GM21737 (cell line): Measurements from ENCODE around the gene DRD2.

Source experiments
- ATAC-seq: cut with Tn5 transposase; IDR thresholded peaks from one replicate; pipeline ENCODE4 v1.9.1; 2021; ENCODE audit warnings: mild to moderate bottlenecking, moderate library complexity; ENCODE audit not compliant: unreplicated experiment

Gene DRD2

GRCh38 chr11:113377681-113378412 lies 97.4 kb downstream of the DRD2 start:
- ATAC-seq, result no peak

GRCh38 chr11:113376156-113376555 lies 99.0 kb downstream of the DRD2 start:
- no peak for ATAC-seq

- ATAC-seq, result no peak
These were observed 99.8 kb downstream of the DRD2 start for GRCh38 chr11:113375402-113375801.

DNA sequence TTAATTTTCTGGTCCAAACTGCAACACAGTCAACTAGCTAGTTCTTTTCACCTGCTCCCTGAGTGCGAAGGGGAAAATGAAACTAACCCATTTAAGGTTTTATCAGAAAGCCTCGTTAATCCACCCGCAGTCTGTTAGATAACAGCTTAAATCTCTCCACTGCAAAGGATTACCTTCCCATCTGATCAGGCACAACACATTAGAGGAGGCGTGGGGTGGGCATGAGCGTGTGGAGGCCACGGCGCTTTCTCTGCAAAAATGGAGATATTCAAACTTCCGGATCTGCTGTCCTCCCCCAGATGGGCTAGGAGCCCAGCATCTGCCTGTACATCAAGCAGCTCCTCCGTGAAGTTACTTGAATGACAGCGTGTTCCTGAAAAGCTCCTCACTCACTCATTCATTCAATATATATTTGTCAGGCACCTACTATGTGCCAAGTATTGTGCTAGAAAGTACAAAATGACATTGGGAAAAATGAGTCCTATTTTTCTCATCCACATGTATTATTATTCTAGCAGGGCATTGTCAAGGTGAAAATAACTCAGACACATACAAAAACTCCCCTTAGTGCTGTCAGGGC lies 101.1 kb downstream of the DRD2 start:
- ATAC-seq, result no peak

GRCh38 chr11:113373306-113373705 lies 101.9 kb downstream of the DRD2 start:
- no peak for ATAC-seq

GRCh38 chr11:113372309-113372708 lies 102.9 kb downstream of the DRD2 start:
- no peak for ATAC-seq

- ATAC-seq, result no peak
These were observed 104.6 kb downstream of the DRD2 start for GRCh38 chr11:113370634-113371033.

DNA sequence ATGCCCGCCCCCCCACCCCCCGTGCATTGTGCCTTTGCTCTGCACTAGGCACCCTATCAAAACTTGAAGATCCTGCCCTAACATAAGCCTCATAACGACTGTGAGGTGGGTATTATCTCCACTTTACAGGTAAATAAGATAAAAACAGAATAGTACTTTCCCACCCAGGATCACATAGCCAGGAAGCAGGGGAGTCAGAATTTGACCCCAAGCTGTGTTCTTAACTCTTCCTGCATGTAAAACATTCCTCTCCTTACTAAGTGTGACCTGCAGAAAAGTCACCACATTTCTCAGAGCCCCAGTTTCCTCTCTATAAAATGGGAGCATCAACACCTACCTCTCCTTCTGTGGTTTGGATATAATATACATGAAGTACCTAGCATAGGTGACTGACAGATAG lies 105.8 kb downstream of the DRD2 start:
- no peak for ATAC-seq

GRCh38 chr11:113365895-113366294 lies 109.3 kb downstream of the DRD2 start:
- no peak for ATAC-seq

DNA sequence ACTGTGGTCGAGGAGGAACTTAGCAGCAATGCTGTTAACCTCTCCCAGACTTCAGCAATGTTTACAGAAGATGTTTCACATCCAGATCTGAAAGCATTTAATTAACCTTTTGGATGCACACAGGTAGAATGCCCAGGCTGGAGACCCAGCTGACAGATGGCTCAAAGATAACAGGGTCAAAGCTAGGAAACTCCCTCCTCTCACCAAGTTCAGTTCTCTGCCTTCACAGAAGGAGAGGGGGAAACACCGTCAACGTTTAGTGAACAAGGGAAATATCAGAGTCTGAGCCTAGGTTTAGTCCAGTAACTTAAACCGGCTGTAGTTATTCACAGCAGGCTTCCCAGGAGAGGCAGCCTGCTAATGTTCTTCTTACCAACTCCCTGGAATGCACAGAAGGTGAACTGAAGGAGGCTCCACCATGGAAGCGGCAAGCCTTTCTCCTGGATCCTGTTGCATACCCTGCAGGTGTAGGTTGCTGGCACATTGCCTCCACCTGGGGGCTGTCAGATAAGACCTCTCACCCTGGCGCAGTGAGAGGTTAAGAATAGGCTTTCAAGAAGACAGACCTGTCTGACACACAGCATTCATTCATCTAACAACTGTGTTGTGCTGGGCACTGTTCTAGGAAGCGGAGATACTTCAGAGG lies 111.1 kb downstream of the DRD2 start:
- ATAC-seq, result no peak

DNA sequence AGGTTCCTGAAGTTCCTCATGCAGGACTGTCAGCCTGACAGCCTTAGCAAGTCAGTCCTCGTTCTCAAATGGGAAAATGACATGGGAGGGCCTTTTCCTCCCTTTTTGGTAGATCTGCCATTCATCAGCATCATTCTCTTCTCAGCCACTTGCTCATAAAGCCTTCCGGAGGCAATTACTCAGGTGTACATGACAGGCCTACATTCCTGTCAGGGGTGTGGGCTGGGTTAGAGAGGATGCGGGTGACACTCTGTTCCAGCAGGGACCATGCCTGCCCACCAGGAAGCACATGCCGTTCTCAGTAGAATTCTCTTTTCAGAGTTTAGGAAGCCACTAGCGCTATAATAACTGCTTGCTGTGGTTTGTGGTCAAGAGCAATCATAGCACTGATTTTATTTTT lies 111.8 kb downstream of the DRD2 start:
- ATAC-seq, result no peak
